Stimulated activated CD8-positive, alpha-beta memory T cell treated with anti-CD3 and anti-CD28 coated beads, Interleukin-2, amount 100 ng/mL, for 48 hours (primary cell): ENCODE results near the gene LPCAT1.
"Not testable (repeated sequence)": the region's sequence is repeated elsewhere in the genome, so short reads cannot be mapped to it uniquely, and the experiment has no call there.

Experiments used
- DNase-seq, 2 donors: peaks; one replicate each; pipeline ENCODE4 v3.0.0-alpha.2; 2020; ENCODE audit warnings: low read depth in 2 of 2

The LPCAT1 gene

GRCh38 chr5:1522601-1523479 lies 920 bp downstream of the LPCAT1 start:
- no peak for DNase-seq

DNA sequence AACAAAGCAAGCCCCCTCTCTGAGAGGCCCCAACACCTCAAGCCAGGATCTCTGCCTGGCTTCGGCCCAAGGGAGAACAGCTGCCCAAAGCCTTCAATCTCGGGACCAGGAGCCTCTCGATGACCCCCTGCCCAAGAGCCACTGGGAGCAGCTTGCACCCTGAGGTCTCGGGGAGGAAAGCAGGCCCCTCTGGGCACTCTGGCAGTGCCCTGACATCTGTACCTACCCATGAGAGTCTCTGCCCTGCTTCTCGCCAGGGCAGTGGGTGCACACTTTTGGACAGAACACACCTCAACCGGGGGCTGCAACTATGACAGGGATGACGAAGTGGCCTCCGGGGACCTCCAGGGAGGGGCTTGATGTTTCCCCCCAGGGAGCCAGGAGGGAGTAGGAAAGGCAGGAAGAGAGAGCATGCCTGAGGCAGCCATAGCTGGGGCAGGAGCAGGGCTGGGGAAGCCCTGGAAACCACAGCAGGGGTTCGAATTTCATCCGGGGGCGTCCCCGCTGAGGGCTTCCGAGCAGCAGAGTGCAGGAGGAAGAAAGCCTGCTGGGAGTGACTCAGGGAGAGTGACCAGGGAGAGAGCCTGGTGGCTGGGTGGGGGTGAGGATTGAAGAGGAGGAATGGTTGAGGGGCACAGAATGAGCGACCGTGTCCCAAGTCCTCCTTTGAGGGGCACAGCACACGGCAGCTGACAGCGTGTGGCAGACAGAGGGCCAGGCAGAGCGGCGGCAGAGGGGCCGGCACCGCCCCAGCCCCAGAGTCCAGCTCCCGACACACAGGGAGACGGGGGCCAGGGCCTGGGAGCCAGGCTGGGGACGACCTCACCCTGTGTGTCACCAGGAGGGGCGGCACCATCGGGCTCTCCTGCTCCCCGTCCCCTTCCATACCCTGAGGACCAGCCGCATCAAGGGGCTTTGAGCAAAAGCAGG lies 1.8 kb downstream of the LPCAT1 start:
- no peak for DNase-seq

DNA sequence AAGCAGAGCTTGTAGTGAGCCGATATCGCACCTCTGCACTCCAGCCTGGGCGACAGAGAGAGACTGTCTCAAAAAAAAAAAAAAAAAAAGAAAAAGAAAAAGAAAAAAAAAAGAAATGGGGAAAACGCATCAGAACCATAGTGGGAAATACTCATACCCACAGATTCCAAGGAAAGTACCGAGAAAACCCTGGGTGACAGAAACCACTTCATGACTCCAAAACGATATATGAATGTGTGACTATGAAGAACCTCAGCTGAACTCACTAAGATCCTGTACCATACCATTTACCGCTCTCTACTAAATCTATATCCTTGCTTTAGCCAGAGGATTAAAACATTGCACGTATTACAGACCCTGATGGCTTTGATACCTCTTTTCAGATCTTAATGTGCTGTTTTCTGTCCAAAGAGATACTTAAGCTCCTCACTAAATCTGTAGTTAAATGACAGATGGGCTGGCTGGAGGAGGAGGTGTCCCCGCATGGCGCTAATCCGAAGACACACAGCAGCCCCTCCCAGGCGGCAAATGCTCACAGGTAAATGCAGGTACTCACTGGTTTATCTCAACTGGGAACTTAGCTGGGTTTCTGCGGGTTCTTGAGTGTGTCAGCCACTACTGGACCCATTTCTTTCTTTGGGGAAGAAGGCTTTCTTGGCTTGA lies 2.8 kb downstream of the LPCAT1 start:
- DNase-seq: no peak

DNA sequence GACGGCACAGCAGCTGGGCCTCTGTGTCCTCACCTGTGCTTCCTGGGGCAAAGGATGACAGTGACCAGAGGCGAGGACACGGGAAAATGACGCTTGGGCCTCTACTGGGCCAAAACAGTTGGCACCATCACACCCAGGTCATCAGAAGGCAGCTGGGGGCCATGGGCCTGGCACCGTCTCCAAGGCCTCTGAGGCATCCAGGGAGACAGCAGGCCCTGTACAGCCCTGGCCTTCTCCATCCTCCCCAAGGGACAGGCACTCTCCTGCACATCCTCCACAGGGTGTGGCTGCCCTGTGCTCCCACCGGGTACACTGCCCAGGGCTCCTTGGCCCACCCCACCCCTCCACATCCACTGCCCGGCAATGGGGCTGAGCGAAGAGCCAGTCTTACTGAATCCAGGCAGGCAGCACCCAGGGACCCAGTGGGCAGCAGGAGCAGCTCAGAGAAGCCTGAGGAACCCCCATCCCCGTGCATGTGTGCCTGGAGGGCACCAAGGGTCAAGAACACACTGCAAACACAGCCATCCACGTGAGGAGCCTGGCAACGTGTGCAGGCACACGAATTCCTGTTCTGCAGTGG lies 4.0 kb downstream of the LPCAT1 start:
- no peak for DNase-seq

DNA sequence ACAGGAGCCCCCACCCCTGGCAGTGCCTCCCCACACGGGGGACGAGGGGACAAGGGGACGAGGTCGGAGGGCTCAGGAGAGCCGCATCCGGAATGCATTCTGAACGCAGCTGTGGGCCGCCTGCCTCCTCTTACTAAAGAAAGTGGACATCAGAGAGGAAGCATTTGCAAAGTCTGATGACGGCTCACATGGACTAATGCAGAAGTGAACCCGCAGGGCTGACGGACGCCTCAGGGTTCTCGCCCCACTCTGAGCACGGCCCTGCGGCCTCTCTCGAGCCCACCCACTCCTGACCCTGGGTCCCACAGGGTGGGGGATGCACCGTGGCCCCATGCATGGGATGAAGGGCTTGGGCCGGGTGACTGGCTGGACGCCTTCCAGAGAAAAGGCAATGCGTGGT lies 5.9 kb downstream of the LPCAT1 start:
- no peak for DNase-seq

DNA sequence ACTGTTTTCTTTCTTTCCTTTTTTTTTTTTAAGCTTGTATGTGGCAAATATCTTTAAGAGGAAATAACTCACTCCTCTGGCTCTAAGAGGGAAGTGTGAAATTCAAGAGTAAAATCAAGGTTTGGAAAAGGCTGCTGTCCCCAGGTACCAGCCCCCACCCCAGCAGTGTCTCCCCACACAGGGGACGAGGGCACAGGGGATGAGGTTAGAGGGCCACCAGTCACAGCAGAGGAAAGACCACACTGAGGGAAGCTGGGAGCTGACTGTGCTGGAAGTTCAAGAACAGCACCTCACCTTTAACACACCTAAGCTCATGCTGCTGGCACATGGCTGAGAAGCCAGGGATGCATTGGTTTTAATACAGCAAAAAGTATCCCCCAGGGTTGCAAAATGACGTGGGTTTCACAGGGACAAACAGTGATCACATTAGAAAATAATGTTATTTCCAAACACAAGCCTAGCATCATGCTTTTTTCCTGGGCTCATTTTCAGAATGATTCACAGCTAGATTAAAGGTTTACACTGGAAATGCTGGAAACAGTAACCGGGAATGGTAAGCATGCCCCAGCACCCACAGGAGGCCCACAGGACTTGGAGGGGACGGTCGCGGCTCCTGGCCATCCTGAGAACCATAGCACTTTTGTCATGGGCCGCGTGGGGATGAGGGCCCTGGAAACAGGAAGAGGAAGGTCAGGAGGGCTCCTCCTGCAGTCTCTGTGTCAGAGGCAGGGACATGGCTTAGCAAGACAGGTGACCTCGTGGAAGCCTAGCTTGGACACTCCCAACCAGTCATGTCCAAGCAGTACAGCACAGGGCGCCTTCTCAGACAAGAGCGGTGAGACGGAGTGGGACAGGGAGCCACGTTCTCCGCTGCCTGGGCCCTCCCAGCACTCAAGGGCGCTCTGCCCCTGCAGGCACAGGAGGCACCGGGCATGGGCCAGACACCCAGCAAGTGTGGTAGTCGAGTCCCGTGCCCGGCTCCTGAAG lies 6.9 kb downstream of the LPCAT1 start:
- DNase-seq: no peak

DNA sequence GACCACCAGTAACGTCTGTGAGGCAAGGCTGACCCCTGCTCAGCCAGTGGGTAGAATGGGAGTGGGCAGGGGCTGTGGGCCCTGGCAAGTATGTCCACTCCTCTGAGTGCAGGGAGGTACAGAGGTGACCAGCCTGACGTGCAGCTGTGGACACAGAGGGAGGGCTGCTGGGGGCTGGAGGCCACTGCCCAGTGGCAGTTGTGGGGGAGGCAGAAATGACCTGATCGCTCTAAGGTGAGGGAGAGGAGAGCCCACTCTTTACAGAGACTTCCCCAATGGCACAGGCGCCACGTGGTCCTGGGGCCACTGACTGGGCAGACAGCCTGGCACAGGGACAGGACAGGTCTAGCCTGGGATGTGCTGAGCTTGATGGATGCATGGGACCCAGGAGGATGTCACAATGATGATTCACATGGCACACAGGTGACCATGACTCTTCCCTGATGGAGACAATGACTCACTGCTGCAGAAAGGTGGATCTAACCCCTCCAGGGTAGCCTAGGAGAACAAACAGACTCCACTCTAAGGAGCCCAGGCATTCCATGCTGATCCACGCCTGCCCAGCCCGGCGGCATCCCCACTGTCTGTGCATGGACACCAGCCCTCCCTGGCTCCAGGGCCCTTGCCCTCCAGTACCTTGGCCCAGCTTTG lies 7.7 kb downstream of the LPCAT1 start:
- DNase-seq: no peak

DNA sequence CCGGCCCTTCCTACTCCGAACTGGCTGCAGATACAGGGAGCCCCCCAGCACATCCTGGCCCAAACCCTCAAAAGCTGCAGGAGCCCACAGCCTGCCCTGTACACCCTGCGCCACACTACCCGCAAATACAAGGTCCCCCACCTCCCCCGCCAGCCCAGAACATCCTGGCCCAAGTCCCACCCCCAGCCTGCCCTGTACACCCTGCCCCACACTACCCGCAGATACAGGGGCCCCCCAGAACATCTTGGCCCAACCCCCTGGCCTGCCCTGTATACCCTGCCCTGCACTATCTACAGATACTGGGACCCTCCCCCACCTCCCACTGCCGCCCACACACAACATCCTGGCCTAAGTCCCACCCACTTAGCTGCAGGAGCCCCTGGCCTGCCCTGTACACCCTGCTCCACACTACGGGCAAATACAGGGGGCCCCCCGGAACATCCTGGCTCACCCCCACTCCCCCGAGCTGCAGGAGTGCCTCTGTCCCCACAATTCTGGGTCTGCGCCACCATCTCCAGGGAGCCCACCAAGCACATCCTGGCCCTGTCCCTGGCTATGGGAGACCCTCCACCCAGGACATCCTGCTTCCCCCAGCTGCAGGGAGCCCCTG lies 8.3 kb downstream of the LPCAT1 start:
- DNase-seq: no peak

DNA sequence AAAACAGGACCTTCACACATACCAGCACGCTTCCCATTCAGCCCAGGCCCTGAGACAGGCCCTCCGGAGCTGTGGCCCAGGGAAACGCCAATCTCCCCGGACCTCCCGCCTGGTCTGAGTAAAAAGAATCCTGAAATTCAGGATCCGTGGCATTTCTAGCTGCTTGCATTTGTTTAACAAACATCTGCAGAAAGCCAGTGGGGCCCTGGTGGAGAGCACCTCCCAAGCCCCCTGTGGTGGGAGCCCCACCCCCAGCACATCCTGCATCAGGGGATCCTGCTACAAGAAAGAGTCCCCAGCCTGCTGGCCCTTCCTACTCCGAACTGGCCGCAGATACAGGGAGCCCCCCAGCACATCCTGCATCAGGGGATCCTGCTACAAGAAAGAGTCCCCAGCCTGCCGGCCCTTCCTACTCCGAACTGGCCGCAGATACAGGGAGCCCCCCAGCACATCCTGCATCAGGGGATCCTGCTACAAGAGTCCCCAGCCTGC lies 8.9 kb downstream of the LPCAT1 start:
- not testable (repeated sequence) for DNase-seq

DNA sequence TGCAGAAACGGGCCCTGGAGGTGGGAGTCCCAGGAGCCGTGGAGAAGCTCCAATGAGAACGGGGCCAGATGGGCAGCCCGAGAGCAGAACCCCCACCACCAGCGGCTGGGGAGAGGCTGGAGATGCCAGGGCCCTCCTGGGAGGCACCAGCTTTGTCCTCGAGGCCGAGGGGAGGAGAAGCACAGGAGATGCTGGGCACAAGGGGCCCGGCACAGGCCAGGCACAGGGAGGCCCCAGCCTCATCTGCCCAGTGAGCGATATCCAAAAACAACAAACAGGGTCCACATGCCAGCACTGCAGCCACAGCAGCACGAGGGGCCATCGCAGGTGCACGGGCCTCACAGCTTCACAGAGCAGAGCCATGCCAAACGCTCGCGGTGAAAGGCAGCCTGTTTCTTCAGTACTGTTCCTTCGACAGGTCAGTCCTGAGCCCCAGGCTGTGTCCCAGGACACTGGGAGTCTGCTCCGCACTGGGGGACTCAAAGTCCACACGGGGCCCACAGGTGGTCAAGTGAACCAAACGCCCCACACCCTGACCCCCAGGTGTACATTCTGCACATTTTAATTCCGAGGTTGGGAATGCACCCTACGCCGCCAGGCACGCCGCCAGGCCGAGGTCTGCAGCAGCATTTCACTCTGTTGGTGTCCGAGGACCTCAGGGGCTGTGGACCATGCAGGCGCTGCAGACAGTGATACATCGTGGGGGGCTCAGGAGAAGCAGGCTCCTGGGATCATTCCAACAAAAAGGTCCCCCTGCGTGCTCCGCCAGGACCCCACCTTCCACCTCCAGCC lies 9.5 kb downstream of the LPCAT1 start:
- DNase-seq: no peak

DNA sequence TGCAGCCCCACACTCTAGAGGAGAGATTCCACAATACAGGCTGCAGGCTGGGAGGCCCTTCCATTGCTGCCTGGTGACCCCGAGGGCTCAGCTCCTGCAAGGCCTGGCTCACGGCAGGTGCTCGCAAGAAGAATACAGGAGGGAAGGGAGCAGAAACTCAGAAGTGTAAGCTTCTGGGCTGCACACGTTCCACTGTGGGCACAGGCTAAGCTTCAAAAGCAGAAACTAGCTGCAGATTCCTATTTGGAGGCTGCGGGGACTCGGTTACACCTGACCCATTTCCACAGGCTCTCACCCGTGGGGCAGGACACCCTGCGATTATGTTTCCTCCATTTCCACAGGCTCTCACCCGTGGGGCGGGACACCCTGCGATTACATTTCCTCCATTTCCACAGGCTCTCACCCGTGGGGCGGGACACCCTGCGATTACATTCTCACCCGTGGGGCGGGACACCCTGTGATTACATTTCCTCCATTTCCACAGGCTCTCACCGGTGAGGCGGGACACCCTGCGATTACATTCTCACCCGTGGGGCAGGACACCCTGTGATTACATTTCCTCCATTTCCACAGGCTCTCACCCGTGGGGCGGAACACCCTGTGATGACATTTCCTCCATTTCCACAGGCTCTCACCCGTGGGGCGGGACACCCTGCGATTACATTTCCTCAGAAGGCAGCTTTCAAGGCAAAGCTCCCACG lies 10.3 kb downstream of the LPCAT1 start:
- DNase-seq: no peak

GRCh38 chr5:1512541-1513291 lies 11.0 kb downstream of the LPCAT1 start:
- no peak for DNase-seq

DNA sequence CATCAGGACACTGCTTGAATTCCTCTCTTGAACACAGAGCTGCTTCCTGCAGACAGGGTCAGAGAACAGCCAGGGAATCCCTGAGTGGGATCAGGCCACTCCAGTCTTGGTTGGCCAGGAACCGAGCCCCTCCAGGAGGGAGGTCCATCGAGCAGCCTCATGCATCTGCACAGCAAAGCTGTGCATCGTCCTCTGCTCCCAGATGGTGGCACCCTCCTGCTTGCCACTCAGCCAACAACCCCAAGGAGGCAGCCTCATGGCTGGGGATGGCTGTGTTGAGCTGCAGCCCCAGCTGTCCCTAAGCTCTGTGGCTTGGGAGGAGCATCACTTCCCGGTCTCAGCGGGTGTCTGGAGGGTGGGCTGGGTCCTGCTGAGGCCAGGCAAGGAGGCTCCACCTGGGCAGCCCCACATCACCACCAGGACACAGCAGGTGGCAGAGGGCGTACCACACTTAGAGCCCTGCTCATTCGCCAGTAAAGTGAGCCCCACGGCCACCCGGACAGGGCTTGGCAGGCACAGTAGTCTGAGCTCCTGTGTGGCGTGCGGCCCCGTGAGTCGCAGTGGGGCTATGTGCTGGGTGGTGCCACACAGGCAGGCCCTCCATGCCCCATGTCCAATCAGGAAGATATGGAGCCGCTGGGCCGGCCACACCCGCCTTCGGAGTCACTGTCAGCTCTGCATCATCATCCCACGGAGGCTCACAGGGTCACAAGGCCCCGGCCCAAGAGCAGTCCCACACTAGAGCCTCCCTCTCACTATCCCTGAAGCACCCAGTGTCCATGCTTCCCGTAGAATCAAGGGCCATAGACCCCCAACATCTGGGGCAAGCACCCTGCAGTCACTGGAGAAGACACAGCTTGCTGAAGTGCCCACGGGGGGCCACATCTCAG lies 11.9 kb downstream of the LPCAT1 start:
- no peak for DNase-seq

DNA sequence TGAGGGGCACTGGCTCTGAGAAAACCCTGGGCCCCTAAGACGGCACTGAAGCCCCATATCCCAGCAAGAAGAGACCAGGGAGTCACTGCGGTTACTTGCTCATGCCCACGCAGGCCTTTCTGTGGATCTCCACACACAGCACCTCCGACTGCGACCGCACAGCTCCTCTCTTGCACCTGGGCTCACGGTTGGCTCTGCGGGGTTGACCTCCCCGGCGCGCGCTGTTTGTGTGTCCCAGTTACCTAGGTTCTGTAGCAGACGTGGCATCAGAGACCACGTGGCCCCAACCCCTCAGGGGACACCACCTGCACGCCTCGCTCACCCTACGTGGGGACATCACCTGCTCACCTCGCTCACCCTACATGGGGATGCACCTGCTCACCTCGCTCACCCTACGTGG lies 12.7 kb downstream of the LPCAT1 start:
- DNase-seq: no peak

GRCh38 chr5:1510631-1511030 lies 13.1 kb downstream of the LPCAT1 start:
- DNase-seq: no peak

- no peak for DNase-seq
Observed at GRCh38 chr5:1510151-1510561, 13.6 kb downstream of the LPCAT1 start.
